HG03095 (cell line): Measurements from ENCODE around the gene TNS3.

Experiments used
- ATAC-seq: cut with Tn5 transposase; IDR thresholded peaks from one replicate; pipeline ENCODE4 v1.9.1; 2021; ENCODE audit warnings: moderate library complexity; ENCODE audit not compliant: unreplicated experiment

The TNS3 gene

GRCh38 chr7:47393406-47393805 is 188.5 kb downstream of the TNS3 start:
- ATAC-seq: no peak

- ATAC-seq: no peak
These were observed 189.6 kb downstream of the TNS3 start for GRCh38 chr7:47392241-47392759.

- ATAC-seq: no peak
These were observed 190.2 kb downstream of the TNS3 start for GRCh38 chr7:47391726-47392125.

- no peak for ATAC-seq
These were observed 191.0 kb downstream of the TNS3 start for GRCh38 chr7:47390914-47391313.

GRCh38 chr7:47389923-47390630 is 191.8 kb downstream of the TNS3 start:
- ATAC-seq: no peak

- ATAC-seq: no peak
These were observed 192.6 kb downstream of the TNS3 start for GRCh38 chr7:47389171-47389922.

- ATAC-seq: no peak
These were observed 194.4 kb downstream of the TNS3 start for GRCh38 chr7:47387506-47387905.

- no peak for ATAC-seq
These were observed 195.6 kb downstream of the TNS3 start for GRCh38 chr7:47386273-47386835.

GRCh38 chr7:47385536-47386125 is 196.3 kb downstream of the TNS3 start:
- ATAC-seq: no peak

- ATAC-seq: no peak
These were observed 197.0 kb downstream of the TNS3 start for GRCh38 chr7:47384755-47385535.

GRCh38 chr7:47383696-47384445 is 198.0 kb downstream of the TNS3 start:
- ATAC-seq: no peak

GRCh38 chr7:47383072-47383471 is 198.8 kb downstream of the TNS3 start:
- ATAC-seq: no peak

- ATAC-seq: no peak
These were observed 199.7 kb downstream of the TNS3 start for GRCh38 chr7:47382200-47382599.

GRCh38 chr7:47381134-47381495 is 200.8 kb downstream of the TNS3 start:
- ATAC-seq: no peak

- no peak for ATAC-seq
These were observed 201.4 kb downstream of the TNS3 start for GRCh38 chr7:47380325-47381133.

- no peak for ATAC-seq
These were observed 202.1 kb downstream of the TNS3 start for GRCh38 chr7:47379629-47380324.

GRCh38 chr7:47378728-47379395 is 203.0 kb downstream of the TNS3 start:
- ATAC-seq: no peak

GRCh38 chr7:47377741-47378140 is 204.2 kb downstream of the TNS3 start:
- ATAC-seq: no peak
